NCI-H2107 treated with DMSO at 0.1 percent for 48 hours (cell line): ENCODE data around the gene RAMAC.
"Not testable (repeated sequence)": the region's sequence is repeated elsewhere in the genome, so short reads cannot be mapped to it uniquely, and the experiment has no call there.

Experiments
- DNase-seq: peaks from one replicate; lab custom pipeline; 2025; ENCODE audit not compliant: unreplicated experiment; lab: John Stamatoyannopoulos, UW

The RAMAC gene

DNA sequence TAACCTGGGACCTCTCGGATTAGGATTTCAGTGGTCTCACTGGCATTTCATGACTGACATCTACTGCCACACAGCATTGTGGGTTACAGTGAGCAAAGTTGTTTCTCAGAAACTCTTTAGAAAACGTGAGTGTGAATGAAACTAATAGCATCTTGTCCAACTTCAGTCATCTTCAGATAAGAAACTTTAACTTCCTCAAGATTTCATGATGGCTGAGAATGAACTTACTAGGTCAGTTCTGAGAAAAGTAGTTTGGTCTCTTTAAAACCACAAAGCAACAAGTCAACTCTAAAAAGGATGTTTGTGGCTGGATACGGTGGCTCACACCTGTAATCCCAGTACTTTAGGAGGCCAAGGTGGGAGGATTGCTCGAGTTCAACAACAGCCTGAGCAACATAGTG is 19.3 kb upstream of the RAMAC start:
- no peak for DNase-seq

DNA sequence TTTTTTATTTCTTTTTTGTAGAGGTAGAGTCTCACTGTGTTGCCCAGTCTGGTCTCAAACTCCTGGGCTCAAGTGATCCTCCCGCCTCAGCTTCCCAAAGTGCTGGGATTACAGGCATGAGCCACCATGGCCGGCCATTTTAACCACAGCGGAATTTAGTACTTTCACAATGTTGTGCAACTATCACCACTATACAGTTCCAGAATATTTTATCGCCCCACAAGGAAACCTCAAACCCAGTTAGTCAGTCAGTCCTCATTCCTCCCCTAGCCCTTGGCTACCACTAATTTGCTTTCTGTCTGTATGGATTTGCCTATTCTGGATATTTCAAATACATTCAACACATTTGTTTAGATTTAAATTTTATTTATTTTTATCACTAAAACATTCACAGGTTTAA is 17.9 kb upstream of the RAMAC start:
- no peak for DNase-seq

DNA sequence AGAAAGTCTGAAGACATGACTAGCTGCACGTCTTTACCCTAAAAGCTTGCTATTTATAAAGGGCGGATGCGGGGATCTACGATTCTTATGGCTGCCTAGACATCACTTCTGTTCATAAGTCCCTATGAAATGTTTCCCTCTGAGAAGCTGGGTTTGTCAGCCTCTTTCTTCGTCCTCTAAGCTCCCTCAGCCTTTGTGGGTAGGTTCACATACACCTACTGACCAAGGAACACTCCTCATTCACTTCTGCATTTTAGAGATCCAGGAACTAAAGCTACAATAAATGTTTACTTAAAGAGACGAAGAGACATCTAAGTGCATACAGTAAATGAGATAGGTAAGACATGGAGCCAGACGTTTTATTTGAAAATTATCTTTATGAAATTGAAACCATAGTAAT is 16.7 kb upstream of the RAMAC start:
- DNase-seq: no peak

DNA sequence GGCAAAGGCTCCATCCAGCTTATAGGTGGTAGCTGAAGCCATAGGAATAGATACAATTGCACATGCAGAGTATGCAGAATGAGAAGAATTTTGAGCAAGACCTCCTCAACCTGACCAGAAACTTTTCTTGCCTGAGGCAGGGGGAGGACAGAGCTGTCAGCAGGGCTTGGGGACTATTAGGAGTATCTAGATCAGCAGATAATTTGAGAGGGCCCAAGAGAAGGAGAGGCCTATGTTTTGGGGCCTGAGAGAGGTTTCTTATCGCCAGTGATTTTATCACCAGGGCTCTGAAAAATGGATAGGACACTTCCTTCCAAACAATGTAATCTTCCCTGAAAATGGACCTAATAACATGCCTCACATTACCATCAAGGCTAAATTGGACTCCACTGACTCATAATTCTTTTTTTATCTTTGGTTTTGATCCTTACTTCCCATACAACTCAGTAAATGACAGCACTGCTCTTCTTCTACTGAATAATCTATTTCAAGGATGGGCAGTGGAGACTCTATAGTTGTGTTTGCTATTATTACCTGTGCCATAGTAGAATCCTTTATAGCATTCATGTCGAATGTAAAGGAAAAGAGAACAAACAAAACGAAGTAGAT is 15.8 kb upstream of the RAMAC start:
- no peak for DNase-seq

DNA sequence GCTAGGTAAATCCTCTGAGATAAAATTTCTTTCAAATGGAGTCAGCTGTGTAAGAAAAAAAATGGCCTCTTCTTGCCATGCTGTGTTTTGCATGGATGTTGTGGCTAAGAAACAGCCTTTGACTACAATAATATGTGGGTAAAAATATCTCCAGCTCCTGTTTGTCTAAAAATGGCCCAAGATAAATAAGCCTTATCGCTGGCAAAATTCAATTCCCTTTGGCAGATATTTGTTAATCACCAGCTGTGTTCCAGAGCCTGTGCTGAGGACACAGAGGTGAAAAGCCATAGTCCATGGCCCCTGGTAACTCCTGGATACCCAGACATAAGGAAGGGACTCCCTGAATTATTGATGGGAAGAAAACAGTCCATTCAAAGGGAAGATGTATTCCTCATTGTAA is 15.3 kb upstream of the RAMAC start:
- DNase-seq: no peak

DNA sequence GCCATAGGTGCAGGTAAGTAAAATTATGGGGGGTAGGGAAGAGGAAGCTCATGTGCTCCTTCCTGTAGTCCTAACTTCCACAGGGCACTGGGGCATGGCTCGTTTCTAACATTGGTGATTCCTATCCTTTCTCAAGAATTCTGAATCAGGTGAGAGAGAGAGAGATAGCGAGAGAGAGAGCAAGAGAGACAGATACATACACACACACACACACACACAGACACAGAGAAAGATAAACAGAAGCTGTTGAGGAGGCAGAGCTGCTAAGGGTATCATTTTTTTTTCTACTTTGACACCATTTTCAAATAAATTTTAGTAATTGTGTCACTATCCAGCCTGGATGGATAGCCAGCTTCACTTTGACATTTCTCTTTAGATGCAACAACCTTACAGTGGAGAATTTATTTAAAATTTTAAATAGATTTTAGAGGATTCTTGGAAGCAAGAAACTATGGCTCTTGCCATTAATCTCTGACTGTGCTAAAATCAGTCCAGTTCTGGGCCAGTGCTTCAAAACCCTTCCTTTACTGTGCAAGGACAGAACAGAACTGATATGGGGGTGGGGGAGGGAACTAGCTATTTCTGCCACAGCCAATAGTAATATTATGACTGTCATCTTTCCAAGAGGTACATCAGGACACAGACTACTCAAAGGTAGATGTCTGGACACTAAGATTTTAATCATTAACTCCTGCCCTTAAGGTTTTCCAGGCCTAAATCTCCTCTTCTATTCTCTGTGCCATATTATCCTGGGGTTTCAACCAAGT is 14.6 kb upstream of the RAMAC start:
- no peak for DNase-seq

DNA sequence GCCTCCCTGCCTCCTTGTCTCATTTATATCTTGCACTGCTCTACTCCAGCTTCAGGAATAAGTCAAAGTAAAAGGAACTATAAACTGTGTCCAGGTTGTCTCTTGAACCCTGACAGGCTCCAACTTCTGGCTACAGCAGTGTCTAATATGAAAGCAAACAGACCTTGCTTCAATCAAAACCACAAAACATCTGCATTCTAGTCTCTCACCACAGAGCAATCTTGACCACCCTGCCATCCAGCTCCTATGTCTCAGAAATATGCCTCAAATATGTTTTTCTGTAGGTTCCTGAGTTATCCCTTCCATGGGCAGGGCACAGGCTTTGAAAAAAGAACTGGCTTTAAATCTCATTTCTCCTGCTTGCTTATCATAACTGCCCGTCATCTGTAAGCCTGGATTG is 13.0 kb upstream of the RAMAC start:
- DNase-seq: no peak

DNA sequence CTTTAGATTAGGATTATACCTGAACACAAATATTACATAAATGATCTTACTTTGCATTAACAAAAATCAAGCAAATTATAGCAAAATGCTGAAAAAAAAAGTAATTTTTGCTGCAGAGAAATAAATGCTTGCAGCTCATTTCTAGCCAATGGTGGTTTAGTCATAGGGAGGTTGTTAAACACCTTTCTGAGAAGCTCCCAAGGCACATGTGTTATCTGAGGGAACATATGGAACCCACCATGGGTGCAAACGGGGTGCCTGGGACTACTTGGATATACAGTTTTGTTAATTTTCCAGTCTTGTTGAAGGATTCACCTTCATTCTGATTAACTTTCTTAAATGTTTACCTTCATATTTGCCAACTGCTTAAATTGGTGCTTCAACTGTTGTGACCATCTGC is 8.9 kb upstream of the RAMAC start:
- DNase-seq: no peak

DNA sequence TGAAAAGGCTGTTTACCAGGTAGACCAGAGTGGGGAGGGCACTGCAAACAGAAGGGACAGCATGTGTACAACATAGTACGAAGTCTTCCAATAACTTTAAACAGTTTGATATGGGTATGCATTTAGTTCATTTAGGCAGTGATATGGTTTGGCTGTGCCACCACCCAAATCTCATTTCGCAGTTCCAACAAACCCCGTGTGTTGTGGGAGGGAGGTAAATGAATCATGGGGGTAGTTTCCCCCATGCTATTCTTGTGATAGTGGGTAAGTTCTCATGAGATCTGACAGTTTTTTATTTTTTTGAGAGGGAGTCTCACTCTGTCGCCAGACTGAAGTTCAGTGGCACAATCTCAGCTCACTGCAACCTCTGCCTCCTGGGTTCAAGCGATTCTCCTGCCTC is 7.6 kb upstream of the RAMAC start:
- DNase-seq: no peak

DNA sequence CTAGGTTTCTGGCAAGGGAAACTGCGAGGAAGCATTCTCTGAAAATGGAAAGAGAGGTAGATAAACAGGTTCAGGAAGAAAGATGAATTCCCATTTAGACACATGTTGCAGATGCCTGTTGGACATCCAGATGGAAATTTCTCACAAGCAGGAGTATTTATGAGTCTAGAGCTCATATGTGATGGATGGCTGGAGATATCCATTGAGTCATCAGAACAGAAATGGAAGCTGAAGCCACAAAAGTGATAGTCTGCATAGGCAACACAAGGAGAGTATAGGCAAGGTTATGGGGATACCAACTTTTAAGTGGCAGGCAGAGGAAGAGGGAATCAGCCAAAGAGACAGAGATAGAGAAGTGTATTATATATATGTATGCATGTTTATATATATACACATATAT is 6.3 kb upstream of the RAMAC start:
- DNase-seq: no peak

DNA sequence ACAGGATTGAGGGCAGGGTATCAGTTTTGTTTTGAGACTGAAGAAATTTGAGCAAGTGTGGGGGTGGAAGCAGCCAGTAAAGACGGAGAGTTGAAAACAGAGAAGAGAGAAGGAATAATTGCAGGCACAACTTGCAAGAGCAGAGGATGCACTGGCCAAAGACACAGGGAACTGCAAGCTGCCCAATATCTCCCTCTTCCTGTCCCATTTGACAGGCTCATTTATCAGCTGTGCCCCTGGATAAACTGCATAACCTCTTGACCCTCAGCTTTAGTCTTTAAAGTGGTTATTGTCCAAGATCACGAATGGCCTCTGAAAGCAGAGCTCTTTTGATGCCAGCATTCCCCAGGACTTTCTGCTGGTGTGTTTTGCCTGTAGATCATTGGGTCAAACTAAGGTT is 5.0 kb upstream of the RAMAC start:
- DNase-seq: no peak

DNA sequence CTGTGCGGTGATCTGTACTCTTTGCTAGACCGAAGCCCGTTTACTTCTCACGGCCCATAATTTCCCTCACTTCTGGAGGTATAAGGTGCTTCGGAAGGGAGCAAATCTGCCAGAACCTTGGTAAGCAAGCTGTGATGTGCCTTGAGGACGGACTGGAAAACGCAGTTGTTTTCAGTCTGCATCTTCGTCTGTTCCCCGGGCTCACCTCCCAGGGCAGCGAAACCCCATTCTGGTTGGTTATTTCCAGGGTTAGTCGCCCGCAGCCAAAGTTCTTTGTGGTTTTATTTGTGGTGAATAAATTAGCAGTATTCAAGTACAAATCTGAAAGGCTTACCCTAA is 401 bp downstream of the RAMAC start:
- no peak for DNase-seq

DNA sequence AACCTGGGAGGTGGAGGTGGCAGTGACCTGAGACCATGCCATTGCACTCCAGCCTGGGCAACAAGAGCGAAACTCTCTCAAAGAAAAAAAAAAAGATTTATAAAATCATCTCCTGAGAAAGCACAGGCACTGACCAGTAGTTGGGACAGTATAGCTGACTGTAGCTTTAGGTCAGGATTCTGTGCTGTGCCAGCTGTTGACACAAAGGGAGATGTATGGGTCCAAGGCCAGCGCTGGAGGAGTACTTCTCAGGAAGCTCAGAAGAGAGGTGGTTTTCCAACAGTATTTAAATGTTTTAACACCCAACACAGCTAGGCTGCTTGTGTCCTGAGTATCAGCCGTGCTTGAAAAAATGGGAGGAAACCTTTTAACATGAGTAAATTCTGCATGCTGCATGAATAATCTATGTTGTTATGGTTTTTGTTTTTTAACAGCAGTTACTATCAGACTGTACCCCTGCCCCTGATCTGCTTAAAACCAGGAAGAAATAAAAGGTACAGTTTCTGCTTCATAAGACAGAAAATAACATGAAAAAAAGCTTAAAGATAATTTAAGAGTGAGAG is 6.5 kb downstream of the RAMAC start:
- no peak for DNase-seq

DNA sequence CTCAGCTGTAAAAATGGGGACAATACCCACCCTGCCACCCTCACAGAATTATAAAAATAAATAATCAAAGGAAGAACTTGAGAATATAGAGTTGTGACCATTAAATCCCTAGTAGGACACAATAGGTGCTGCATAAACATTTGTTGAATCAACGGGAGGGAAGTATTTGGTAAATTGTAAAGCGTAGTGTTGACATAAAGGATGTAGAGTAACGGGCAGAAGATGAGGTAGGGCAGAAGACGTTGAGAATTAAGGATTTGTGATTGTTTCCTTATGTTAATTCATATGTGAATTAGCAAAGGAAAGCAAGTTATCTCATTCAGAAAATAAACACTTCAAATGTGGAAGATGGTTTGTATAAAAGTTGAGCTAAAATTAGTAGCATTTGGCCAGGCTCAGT is 7.1 kb downstream of the RAMAC start:
- no peak for DNase-seq

DNA sequence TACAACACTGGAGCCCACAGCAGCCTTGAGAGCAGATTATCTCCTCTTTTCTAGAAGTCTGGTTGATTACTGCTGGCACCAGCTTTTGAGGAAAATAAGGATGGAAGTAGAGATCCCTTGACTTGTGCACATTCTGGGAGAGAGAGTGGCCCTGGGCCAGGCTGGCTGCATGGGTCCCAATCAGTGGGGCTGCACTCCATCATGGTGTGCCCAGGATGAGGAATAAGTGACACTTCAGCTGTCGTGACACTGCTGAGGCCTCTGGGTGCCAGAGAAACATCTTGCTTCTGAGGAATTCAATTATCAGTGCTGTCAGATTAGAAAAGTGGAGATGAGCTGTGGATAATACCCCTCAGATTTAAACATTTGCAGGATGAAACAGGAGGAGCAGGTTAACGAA is 9.1 kb downstream of the RAMAC start:
- DNase-seq: no peak

DNA sequence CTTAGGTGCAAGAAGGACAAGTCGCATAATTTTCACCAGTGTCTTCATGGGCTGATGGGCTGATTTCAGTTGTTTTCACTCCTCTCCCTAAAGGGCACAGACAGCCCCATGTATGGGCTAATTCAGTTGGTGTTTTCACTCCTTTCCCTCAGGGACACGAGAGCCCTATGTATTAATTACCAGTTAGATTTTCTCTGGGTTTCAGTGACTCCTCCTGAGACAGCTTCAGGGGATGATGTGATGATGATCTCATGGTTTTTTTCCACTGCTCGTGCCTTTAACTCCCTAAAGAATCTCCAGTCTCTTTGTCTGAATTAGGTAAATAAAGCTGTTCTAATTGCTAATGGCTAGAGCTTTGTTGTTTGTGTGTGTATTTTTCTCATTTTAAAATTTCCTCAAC is 9.9 kb downstream of the RAMAC start:
- DNase-seq: no peak

DNA sequence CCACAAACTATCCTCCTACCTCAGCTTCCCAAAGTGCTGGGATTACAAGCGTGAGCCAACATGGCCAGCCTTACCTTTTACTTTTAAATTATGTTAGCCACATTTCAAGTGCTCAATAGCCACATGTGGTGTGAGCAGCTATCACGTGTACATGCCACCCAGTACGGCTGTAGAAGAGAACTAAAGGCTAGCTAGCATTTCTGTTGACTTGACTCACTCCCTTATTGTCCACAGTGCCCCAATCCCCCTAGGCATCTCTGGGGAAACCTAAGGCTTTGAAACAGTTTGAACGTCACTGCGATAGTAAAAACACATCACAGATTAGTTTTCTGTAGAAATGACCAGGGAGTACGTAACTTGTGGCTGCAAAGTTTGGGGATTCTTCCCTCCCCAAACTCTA is 13.4 kb downstream of the RAMAC start:
- no peak for DNase-seq

DNA sequence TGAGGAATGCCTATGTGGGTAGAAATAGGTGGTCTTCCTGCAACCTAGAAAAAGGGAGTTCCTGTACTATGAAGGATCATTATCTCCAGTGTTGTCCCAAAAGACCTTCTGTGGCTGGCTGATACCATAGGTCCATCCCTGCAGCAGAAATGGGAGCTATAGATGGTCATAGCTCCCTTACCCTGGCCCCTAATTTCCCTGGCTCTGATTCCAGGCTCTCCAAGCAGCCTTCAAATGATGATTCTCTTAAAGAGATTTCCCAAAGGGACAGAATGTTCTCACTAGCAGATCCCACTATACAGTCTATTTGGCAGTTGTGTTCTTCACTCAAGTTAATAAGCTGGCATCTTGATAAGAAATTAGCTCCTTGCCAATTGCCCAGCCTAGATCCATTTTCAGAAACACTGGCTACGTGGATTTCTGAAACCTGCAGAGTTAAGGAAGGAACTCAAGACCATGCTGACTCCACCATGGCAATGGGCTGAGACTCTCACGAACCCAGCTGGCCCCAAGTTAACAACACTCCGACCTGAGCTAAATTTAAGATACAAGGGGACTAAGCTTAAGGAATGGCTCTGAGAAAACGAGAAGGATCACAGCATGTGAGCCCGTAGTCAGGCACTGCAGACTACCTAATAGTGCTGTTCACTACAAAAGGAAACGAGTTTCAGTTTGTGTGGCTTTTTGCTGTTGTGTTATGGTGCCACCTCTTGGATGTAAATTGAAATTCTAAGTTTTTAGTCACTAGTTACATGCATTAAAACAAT is 14.1 kb downstream of the RAMAC start:
- DNase-seq: peak; percentile 13

DNA sequence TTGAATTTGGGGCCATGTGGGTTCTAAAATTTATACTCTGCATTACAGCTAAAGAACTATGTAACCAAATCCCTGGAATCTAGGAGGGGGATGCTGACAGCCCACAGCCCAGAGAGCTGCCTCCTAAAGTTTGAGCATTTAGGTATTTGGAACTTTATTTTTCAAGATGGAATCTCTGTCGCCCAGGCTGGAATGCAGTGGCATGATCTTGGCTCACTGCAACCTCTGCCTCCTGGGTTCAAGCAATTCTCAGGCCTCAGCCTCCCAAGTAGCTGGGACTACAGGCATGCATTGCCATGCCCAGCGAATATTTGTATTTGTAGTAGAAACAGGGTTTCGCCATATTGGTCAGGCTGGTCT is 14.6 kb downstream of the RAMAC start:
- DNase-seq: not testable (repeated sequence)

DNA sequence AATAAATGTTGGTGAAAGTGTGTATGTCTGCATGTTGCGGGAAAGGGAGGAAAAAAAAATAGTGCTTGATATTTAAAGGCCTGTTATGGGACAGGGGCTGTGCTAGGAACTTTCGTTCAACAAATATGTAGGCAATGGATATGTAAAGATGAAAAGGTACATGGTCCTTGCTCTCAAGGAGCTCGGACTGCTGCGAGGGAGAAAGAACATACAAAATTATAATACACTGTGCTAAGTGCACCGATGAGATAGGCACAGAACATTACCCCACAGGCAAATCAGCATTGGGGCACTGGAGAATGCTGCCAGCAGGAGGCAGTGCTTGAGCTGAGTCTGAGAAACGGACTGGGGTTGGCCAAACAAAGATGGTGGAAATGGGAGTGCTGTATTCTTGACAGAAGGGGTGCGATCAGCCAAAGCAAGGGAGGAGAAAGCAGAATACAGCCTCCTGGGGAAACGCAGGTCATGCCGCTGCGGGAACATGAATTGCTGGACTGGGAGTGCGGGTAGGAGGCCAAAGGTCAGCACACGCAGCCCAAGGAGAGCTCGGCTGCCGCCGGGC is 24.8 kb downstream of the RAMAC start:
- peak; percentile 17 for DNase-seq

DNA sequence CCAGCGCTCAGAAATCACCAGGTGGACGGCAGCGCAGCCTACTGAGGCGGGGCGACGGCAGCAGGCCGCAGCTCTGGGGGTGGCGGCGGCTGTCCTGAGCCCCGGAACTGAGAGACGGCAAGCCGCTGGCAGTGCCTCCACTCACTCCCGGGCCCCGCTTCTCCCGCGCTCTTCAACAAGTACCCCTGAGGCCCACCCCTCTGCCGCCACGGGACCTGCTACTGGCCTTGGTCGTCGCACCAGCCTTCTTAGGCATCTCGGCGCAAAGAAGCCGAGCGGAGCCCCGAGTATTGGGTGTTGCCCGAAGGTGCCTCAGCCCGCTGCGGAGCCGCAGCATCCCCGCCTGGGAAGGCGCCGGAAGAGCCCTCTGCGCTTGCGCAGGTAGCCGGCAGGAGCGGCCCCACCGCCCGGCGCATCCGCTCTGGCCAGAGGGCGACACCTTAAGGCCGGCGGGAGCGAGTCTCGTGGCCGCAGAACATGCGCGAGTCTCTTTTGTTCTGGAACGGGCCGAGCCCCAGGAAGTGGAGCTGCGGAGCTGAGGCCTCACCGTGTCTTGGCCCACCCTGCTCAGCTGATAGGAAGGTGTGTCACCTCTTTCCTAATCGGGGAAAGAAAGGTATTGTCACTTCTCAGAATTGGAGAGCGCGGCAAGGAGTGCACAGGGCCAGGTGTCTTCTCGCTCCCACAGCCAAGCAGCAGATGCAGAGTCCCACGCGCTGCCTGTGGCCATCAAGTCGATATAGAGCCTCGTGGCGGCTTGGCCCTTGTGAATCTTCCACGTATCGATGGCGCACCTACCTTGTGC is 25.5 kb downstream of the RAMAC start, which contains the start of gene C15orf40:
Gene C15orf40 (minus strand): TSS at position 369 of the 805 bp plus-strand sequence. CDS start 32 bp downstream, at position 337.
- peak; percentile 27 for DNase-seq
